Measurements from ENCODE around the gene NCAM1. TPM values are rescaled to one million over a fixed set of nuclear protein-coding genes. Genes with fewer than 3 reads are reported as not detected.
A peak's percentile ranks its signal among the peaks of the same experiment; 100 is the strongest.

Gene NCAM1
- total and polyA plus RNA-seq, 2 donors (not counting 1 experiment from before 2014, with no cell fraction given), result 0.17 to 2.6 TPM

DNA sequence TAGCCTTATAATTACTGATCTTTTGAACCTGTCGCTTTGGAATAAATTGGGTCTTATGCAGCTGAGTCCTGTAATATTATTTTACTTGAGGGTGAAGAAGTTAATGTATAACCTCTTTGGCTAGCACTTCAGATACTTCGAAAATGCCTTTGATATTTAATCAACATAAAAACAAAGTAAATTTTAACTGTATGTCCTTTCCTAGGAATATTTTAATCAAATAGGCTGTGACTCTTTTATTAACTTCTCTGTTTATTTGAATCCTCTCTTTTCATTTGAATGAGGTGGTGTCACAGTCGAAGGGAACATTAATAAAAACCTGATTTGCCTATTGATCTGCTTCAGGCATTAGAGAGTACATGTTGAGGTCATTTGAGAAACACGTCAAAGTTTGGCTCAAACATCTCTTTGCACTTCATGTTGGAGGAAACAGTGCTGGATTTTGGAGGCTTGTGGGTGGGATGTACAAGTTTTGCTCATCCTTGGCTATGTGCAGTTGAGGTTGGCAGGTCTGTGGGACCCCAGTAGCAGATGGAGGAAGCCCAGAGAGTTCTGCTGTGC lies 143.6 kb downstream of the NCAM1 start:
- Histone ChIP-seq H3K27ac (ENCODE audit: insufficient read depth, low read length) (no peak overlapping the region), H4K20me1 (ENCODE audit: control insufficient read depth, extremely low read depth, insufficient read depth, low read length) (no peaks in the 10 kb centered on the region), H3K4me2 (ENCODE audit: extremely low read depth, insufficient read depth, low read length) (no peak overlapping the region), H3K36me3 (ENCODE audit: control insufficient read depth, insufficient read depth, low read length) (no peaks in the 10 kb centered on the region), H3K9me3 (ENCODE audit: control insufficient read depth, insufficient read depth, low read depth, low read length) (no peaks in the 10 kb centered on the region), H3K4me1 (ENCODE audit: control insufficient read depth, extremely low read depth, insufficient read depth, low read length) (no peaks in the 10 kb centered on the region), H3K27me3 (ENCODE audit: control insufficient read depth, insufficient read depth, low read length) (no peaks in the 10 kb centered on the region), H3K79me2 (ENCODE audit: control insufficient read depth, insufficient read depth, low read length) (no peaks in the 10 kb centered on the region), H3K9ac (ENCODE audit: insufficient read depth, low read length) (no peak overlapping the region), H2AFZ (ENCODE audit: low read length) (no peak overlapping the region), H3K4me3 (replicated peaks in 1 of 4; ENCODE audit: control extremely low read depth in 1 of 4, insufficient read depth in 1 of 4, low read depth in 3 of 4, low read length in 4 of 4) (no peak overlapping the region)
- DNase-seq (ENCODE audit: low read depth in 2 of 2), result no peak
- TF ChIP-seq EZH2 (IDR thresholded peaks at IDR 0.05; ENCODE audit: low read length, missing control alignments), result no peak
- no peak for TF ChIP-seq CTCF (conservative IDR thresholded peaks at IDR 0.05 in 1 of 2, IDR thresholded peaks at IDR 0.05 in 1 of 2; ENCODE audit: low read depth in 1 of 2, low read length in 2 of 2)

DNA sequence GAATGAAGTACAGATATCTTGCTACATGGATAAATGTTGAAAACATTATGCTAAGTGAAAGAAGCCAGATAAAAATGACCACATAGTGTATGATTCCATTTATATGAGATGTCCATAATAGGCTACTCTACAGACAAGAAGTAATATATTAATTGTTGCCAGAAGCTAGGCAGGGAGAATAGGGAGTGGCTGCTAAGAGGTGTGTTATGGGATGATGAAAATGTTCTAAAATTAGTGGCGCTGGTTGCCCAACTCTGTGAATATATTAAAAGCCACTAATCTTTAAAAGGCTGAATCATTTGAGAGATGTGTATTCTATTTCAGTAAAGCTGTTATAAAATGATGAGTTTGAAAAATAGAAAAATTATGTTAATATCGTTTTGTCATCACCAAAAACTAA lies 144.4 kb downstream of the NCAM1 start:
- H3K27ac ChIP-seq (ENCODE audit: insufficient read depth, low read length), result no peak overlapping the region
- no peak overlapping the region for H3K4me2 ChIP-seq (ENCODE audit: extremely low read depth, insufficient read depth, low read length)

GRCh38 chr11:113106507-113106906 lies 145.3 kb downstream of the NCAM1 start:
- Histone ChIP-seq H3K9ac (ENCODE audit: insufficient read depth, low read length) (no peak overlapping the region), H3K27me3 (ENCODE audit: control insufficient read depth, insufficient read depth, low read length) (no peaks in the 10 kb centered on the region), H4K20me1 (ENCODE audit: control insufficient read depth, extremely low read depth, insufficient read depth, low read length) (no peaks in the 10 kb centered on the region), H3K4me1 (ENCODE audit: control insufficient read depth, extremely low read depth, insufficient read depth, low read length) (no peaks in the 10 kb centered on the region), H3K4me2 (ENCODE audit: extremely low read depth, insufficient read depth, low read length) (no peak overlapping the region), H3K79me2 (ENCODE audit: control insufficient read depth, insufficient read depth, low read length) (no peaks in the 10 kb centered on the region), H3K36me3 (ENCODE audit: control insufficient read depth, insufficient read depth, low read length) (no peaks in the 10 kb centered on the region), H2AFZ (ENCODE audit: low read length) (no peak overlapping the region), H3K9me3 (ENCODE audit: control insufficient read depth, insufficient read depth, low read depth, low read length) (no peaks in the 10 kb centered on the region), H3K4me3 (replicated peaks in 1 of 4; ENCODE audit: control extremely low read depth in 1 of 4, insufficient read depth in 1 of 4, low read depth in 3 of 4, low read length in 4 of 4) (no peak overlapping the region), H3K27ac (ENCODE audit: insufficient read depth, low read length) (no peak overlapping the region)
- peak; percentile 11 to 89 for DNase-seq (ENCODE audit: low read depth in 2 of 2)
- TF ChIP-seq EZH2 (IDR thresholded peaks at IDR 0.05; ENCODE audit: low read length, missing control alignments) (no peak), CTCF (conservative IDR thresholded peaks at IDR 0.05 in 1 of 2, IDR thresholded peaks at IDR 0.05 in 1 of 2; ENCODE audit: low read depth in 1 of 2, low read length in 2 of 2) (no peak)

More for the DNA sequence above, 144.4 kb downstream of the NCAM1 start:
- TF ChIP-seq EZH2 (IDR thresholded peaks at IDR 0.05; ENCODE audit: low read length, missing control alignments), result no peak
- TF ChIP-seq CTCF (conservative IDR thresholded peaks at IDR 0.05 in 1 of 2, IDR thresholded peaks at IDR 0.05 in 1 of 2; ENCODE audit: low read depth in 1 of 2, low read length in 2 of 2), result no peak
- H3K9ac ChIP-seq (ENCODE audit: insufficient read depth, low read length), result no peak overlapping the region
- no peaks in the 10 kb centered on the region for H3K4me1 ChIP-seq (ENCODE audit: control insufficient read depth, extremely low read depth, insufficient read depth, low read length)
- no peaks in the 10 kb centered on the region for H4K20me1 ChIP-seq (ENCODE audit: control insufficient read depth, extremely low read depth, insufficient read depth, low read length)
- DNase-seq (ENCODE audit: low read depth in 2 of 2), result peak in 1 of 2 donors; percentile 17
- no peak overlapping the region for H2AFZ ChIP-seq (ENCODE audit: low read length)
- no peaks in the 10 kb centered on the region for H3K9me3 ChIP-seq (ENCODE audit: control insufficient read depth, insufficient read depth, low read depth, low read length)
- no peaks in the 10 kb centered on the region for H3K27me3 ChIP-seq (ENCODE audit: control insufficient read depth, insufficient read depth, low read length)
- no peaks in the 10 kb centered on the region for H3K79me2 ChIP-seq (ENCODE audit: control insufficient read depth, insufficient read depth, low read length)
- no peaks in the 10 kb centered on the region for H3K36me3 ChIP-seq (ENCODE audit: control insufficient read depth, insufficient read depth, low read length)
- H3K4me3 ChIP-seq (replicated peaks in 1 of 4; ENCODE audit: control extremely low read depth in 1 of 4, insufficient read depth in 1 of 4, low read depth in 3 of 4, low read length in 4 of 4), result no peak overlapping the region

Measured in fibroblast of lung (primary cell).